Pancreas (tissue), 10 donors: ENCODE data around the gene ID2. TPM values are rescaled to one million over a fixed set of nuclear protein-coding genes. Genes with fewer than 3 reads are reported as not detected.

Experiments
- ATAC-seq, 4 donors: fragments of 200-7000 bp; cut with Tn5 transposase; one replicate each; pipeline versions ENCODE4 v1.8.0 to v1.9.1; 2020; ENCODE audit warnings: mild to moderate bottlenecking in 4 of 4, moderate library complexity in 4 of 4
- DNase-seq, 6 donors: peaks; one replicate each; pipeline ENCODE4 v3.0.0-alpha.2; 2020
- FAIRE-seq: peaks from 2 replicates; lab custom pipeline; 2012; peaks lifted over from hg19 to GRCh38; lab: Jason Lieb, UNC
- H3K27ac ChIP-seq, 4 donors: fragments of 200-600 bp; sonication (generic); 1 replicate in 3 of 4; 2 replicates in 1 of 4; pipeline versions ENCODE4 v1.5.0 to v1.8.0; 2020
- H3K27me3 ChIP-seq, 4 donors: fragments of 200-600 bp; one replicate each; pipeline ENCODE4 v1.8.0; 2021
- H3K36me3 ChIP-seq, 3 donors: fragments of 200-600 bp; sonication (generic) in 1 of 3; one replicate each; pipeline versions ENCODE4 v1.5.0 to v1.8.0; 2020 to 2021
- H3K4me1 ChIP-seq, 3 donors: fragments of 200-600 bp; one replicate each; pipeline ENCODE4 v1.8.0; 2021
- H3K4me3 ChIP-seq, 4 donors: fragments of 200-600 bp; sonication (generic) in 2 of 4; one replicate each; pipeline versions ENCODE4 v1.5.0 to v1.8.0; 2020 to 2021
- H3K9me3 ChIP-seq, 4 donors: fragments of 200-600 bp; one replicate each; pipeline ENCODE4 v1.8.0; 2021
- WGBS, 2 donors: extraction: QIAGEN DNeasy Blood & Tissue Kit; methylation state at CpG; one replicate each; pipeline ENCODE4 v1.1.7; 2013; 5-methylcytosine and 5-hydroxymethylcytosine counted together
- intact Hi-C, 3 donors: fragments of 100-400 bp; cut with DNase I; formaldehyde crosslinking; loops; one replicate each; pipeline versions ENCODE4 v1.11.1 to v1.14.2; 2022
- polyA plus RNA-seq, 2 donors: library from polyadenylated mRNA; stranded (reverse); fragments of 200-250 nt; gene quantifications; one replicate each; pipeline ENCODE4 v1.2.3, GENCODE V29; 2013
- total RNA-seq, 6 donors: library from RNA; stranded (reverse); fragmentation: NEBNext Ultra II Directional in 4 of 6; extraction: Animal tissue kit (Norgen Biotek cat#: 25700) in 4 of 6; gene quantifications; one replicate each; pipeline versions ENCODE4 v1.2.1 to v1.2.4, GENCODE V29; 2021 to 2023
- TF ChIP-seq, protein P1 (sequence below), 4 donors: fragments of 200-600 bp; sonication (generic) in 3 of 4; IDR thresholded peaks; one replicate each; pipeline versions ENCODE4 v1.5.0 to v1.8.0; 2021; ENCODE audit warnings: antibody characterized with exemption in 4 of 4
- donor health status: healthy with polysubstance abuse.
- donor health status: DM: no; HTN: no; CAD: no; lungs with moderate emphysema.
- donor health status: DM: no; HTN: no; CAD: no.
- donor health status: control.
- donor health status: control.
- donor health status: Bipolar disorder and iron deficiency.
- donor health status: DM: yes; HTN: yes; CAD: no.
- donor health status: DM: no; HTN: no; CAD: no.
- donor health status: DM: no; HTN: no; CAD: no.
- donor health status: DM: yes; HTN: yes; CAD: no.

The ID2 gene
- total and polyA plus RNA-seq, 8 donors = 19.3 to 135 (median 30.1) TPM

DNA sequence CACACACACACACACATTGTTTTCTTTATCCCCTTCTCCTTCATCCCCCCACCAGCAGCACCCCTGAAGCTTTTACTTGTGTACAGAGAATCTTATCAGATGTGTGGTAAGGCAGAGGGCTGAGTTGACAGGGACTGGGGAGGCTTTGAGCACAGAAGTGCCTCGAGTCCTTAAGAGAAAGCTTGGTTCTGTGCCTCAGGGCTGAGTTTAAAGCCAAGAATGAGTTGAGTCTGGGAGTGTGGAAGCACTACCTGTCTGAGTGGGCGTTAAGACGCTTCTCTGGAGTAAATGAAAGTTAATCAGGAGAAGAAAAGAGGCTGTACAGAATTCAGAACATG, 2.7 kb downstream of the ID2 start:
- no peak for DNase-seq
- 28 to 30% methylated on average over 3 of the region's 3 CpGs for WGBS, 2 donors
- TF ChIP-seq, protein P1, sequence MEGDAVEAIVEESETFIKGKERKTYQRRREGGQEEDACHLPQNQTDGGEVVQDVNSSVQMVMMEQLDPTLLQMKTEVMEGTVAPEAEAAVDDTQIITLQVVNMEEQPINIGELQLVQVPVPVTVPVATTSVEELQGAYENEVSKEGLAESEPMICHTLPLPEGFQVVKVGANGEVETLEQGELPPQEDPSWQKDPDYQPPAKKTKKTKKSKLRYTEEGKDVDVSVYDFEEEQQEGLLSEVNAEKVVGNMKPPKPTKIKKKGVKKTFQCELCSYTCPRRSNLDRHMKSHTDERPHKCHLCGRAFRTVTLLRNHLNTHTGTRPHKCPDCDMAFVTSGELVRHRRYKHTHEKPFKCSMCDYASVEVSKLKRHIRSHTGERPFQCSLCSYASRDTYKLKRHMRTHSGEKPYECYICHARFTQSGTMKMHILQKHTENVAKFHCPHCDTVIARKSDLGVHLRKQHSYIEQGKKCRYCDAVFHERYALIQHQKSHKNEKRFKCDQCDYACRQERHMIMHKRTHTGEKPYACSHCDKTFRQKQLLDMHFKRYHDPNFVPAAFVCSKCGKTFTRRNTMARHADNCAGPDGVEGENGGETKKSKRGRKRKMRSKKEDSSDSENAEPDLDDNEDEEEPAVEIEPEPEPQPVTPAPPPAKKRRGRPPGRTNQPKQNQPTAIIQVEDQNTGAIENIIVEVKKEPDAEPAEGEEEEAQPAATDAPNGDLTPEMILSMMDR (IDR thresholded peaks at IDR 0.05) = no peak
- no peaks in the 10 kb centered on the region for H3K9me3 ChIP-seq
- H3K27me3 ChIP-seq = no peaks in the 10 kb centered on the region
- ATAC-seq = no peak
- H3K4me1 ChIP-seq = peaks cover 0 to 16% (median 7%) of the 10 kb centered on the region in 3 donors
- no peaks in the 10 kb centered on the region for H3K36me3 ChIP-seq
- intact Hi-C loops = no loop called here
- FAIRE-seq = no peak
- peak overlapping the region; percentile 50 to 89 (median 86) for H3K27ac ChIP-seq
- H3K4me3 ChIP-seq = peak overlapping the region; percentile 36 to 73 (median 65)

DNA sequence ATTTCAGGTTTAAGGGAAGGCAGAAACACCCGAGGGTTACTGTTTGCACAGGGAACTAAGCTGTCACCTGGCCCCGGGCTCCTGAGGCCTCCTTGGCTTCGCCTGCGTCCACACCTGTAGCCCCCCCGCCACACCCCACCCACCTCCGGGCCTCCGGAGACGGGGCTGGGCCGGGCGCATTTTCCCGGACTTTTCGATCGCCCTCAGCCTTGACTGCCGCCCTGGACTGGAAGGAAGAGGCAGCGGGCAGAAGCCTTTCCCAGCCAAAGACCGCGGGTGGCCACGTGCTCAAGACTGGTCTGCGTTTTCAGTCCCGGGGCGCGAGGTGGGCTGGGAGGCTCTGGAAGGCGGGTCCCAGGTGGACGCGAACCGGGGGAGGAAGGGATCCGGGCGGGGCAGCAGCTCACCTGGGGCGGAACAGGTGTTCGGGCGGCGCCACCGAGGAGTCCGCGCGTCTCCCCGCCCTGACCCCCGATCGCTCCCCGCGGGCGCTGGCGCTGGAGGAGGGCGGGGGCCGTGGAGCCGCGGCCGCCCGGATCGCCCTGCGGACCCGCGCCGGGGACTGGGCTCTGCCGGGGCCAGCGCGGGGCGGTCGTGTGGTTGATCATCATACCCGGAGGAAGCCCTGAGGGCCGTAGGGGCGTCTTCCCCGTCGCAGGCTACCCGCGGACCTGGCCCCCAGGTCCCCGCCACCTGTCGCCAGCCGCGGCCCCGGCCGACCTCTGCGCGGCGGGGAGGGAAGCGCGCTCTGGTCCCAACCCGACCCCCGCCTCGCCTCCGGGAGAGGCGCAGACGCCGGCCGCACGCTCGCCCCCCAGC, 3.2 kb downstream of the ID2 start:
- DNase-seq = peak; percentile 52 to 89 (median 72)
- intact Hi-C loops = loop anchor here in 1 of 3 donors (5.0 kb wide), 1 partner anchor 1258 kb away; no protein-coding TSS in a partner anchor
- H3K4me3 ChIP-seq = peak overlapping the region; percentile 36 to 73 (median 65)
- 1% methylated on average over 35 to 87 of the region's 87 CpGs for WGBS, 2 donors
- H3K27me3 ChIP-seq = no peaks in the 10 kb centered on the region
- H3K36me3 ChIP-seq = no peaks in the 10 kb centered on the region
- H3K4me1 ChIP-seq = peaks cover 0 to 12% (median 7%) of the 10 kb centered on the region in 3 donors
- FAIRE-seq = no peak
- TF ChIP-seq, protein P1 (IDR thresholded peaks at IDR 0.05) = no peak
- H3K27ac ChIP-seq = peak overlapping the region; percentile 50 to 89 (median 86)
- H3K9me3 ChIP-seq = no peaks in the 10 kb centered on the region
- ATAC-seq = peak; percentile 7 to 20 (median 8)

GRCh38 chr2:8685697-8686358, 4.0 kb downstream of the ID2 start:
- ATAC-seq (peak; percentile 41 to 66 (median 46)), FAIRE-seq (no peak), DNase-seq (peak; percentile 51 to 97 (median 83))
- Histone ChIP-seq H3K27ac (peak overlapping the region; percentile 50 to 89 (median 86)), H3K4me3 (peak overlapping the region; percentile 36 to 73 (median 65)), H3K9me3 (no peaks in the 10 kb centered on the region), H3K27me3 (no peaks in the 10 kb centered on the region), H3K36me3 (no peaks in the 10 kb centered on the region), H3K4me1 (peaks cover 0 to 6% (median 2%) of the 10 kb centered on the region in 3 donors)
- intact Hi-C loops = loop anchor here in 1 of 3 donors (5.0 kb wide), 1 partner anchor 1259 kb away; no protein-coding TSS in a partner anchor
- TF ChIP-seq, protein P1 (IDR thresholded peaks at IDR 0.05) = peak; percentile 94 to 98 (median 98)
- 0 to 1% methylated on average over 44 to 50 of the region's 50 CpGs for WGBS, 2 donors

- no peak overlapping the region for H3K27ac ChIP-seq
- peaks cover 0 to 4% (median 0%) of the 10 kb centered on the region in 4 donors for H3K27me3 ChIP-seq
- no peak overlapping the region for H3K4me3 ChIP-seq
- no peaks in the 10 kb centered on the region for H3K9me3 ChIP-seq
- no peaks in the 10 kb centered on the region for H3K36me3 ChIP-seq
- DNase-seq (no peak), FAIRE-seq (no peak), ATAC-seq (no peak)
- TF ChIP-seq, protein P1 (IDR thresholded peaks at IDR 0.05) = no peak
- WGBS, 2 donors = 84 to 85% methylated on average over 9 of the region's 9 CpGs
- intact Hi-C loops = loop anchor here in 1 of 3 donors (10.0 kb wide), 1 partner anchor 1267 kb away; no protein-coding TSS in a partner anchor
- H3K4me1 ChIP-seq = no peaks in the 10 kb centered on the region
These were observed 10.1 kb downstream of the ID2 start for GRCh38 chr2:8691859-8692437.
